Panc1 (cell line): ENCODE measurements around the gene CCL16. TPM values are rescaled to one million over a fixed set of nuclear protein-coding genes. Genes with fewer than 3 reads are reported as not detected.

Experiments used
- ATAC-seq: fragments of 200-7000 bp; cut with Tn5 transposase; 2 replicates; pipeline ENCODE4 v1.9.1; 2020; ENCODE audit warnings: mild to moderate bottlenecking, moderate library complexity
- BruUV-seq: library from RNA; stranded (reverse); fragments of 400-500 nt; replicated peaks from 2 replicates; lab custom pipeline; 2021; lab: Mats Ljungman, UMichigan
- CTCF ChIA-PET: fragments of 300-600 bp; sonication (Branson Sonifier 250); formaldehyde crosslinking; loops from one replicate; lab custom pipeline; 2022; ENCODE audit warnings: antibody characterized with exemption; lab: Charles Lee
- POLR2A ChIA-PET: fragments of 300-600 bp; sonication (Branson Sonifier 250); formaldehyde crosslinking; loops from one replicate; lab custom pipeline; 2022; ENCODE audit warnings: antibody characterized with exemption; lab: Charles Lee
- DNase-seq: peaks from one replicate; pipeline ENCODE4 v3.0.0-alpha.2; 2010; ENCODE audit warnings: low read depth, low spot score
- H3K27ac ChIP-seq: 2 replicates; pipeline ENCODE4 v1.5.1; 2011; ENCODE audit warnings: mild to moderate bottlenecking, low read length, inconsistent platforms
- H3K27me3 ChIP-seq: fragments of 200-500 bp; sonication (Bioruptor generic); 2 replicates; pipeline ENCODE4 v1.6.0; 2014; ENCODE audit warnings: low read length, inconsistent platforms; ENCODE audit not compliant: control insufficient read depth, insufficient read depth
- H3K36me3 ChIP-seq: fragments of 200-500 bp; sonication (Bioruptor generic); 2 replicates; pipeline ENCODE4 v1.5.1; 2014; ENCODE audit warnings: inconsistent platforms, mild to moderate bottlenecking, low read length, moderate library complexity; ENCODE audit not compliant: control insufficient read depth, insufficient read depth
- H3K4me1 ChIP-seq: 2 replicates; pipeline ENCODE4 v1.5.1; 2011; ENCODE audit warnings: inconsistent platforms, mild to moderate bottlenecking, low read length, moderate library complexity; ENCODE audit not compliant: control insufficient read depth, insufficient read depth
- H3K4me3 ChIP-seq, 2 experiments: 2 replicates each; pipeline ENCODE4 v1.5.1; 2011 to 2012; ENCODE audit warnings: low read depth in 2 of 2, low read length in 2 of 2, mild to moderate bottlenecking in 2 of 2, inconsistent platforms in 1 of 2, moderate library complexity in 1 of 2
- H3K9me3 ChIP-seq: fragments of 200-500 bp; sonication (Bioruptor generic); 2 replicates; pipeline ENCODE4 v1.5.1; 2014; ENCODE audit warnings: low read depth, mild to moderate bottlenecking, inconsistent platforms, low read length, moderate library complexity; ENCODE audit not compliant: control insufficient read depth, insufficient read depth
- CTCF ChIP-seq: fragments of 450-650 bp; IDR thresholded peaks from 2 replicates; pipeline ENCODE4 v1.5.1; 2017; ENCODE audit warnings: mild to moderate bottlenecking
- POLR2AphosphoS5 ChIP-seq: IDR thresholded peaks from 2 replicates; pipeline ENCODE4 v1.6.1; 2012; ENCODE audit warnings: mild to moderate bottlenecking, low read depth, low read length, moderate library complexity
- REST ChIP-seq, 2 experiments: IDR thresholded peaks; 2 replicates each; pipeline ENCODE4 v1.6.1; 2011 to 2012; ENCODE audit warnings: low read depth in 2 of 2, control low read depth in 1 of 2, low read length in 1 of 2, mild to moderate bottlenecking in 1 of 2, moderate library complexity in 1 of 2; ENCODE audit not compliant: insufficient read depth in 1 of 2
- SIN3A ChIP-seq: IDR thresholded peaks from 2 replicates; pipeline ENCODE4 v1.6.1; 2012; ENCODE audit warnings: low read depth, mild to moderate bottlenecking, low read length, moderate library complexity, borderline replicate concordance; ENCODE audit not compliant: insufficient read depth
- TCF7L2 ChIP-seq: IDR thresholded peaks from 2 replicates; pipeline ENCODE4 v1.6.1; 2011; ENCODE audit warnings: mild to moderate bottlenecking, low read depth, low read length, inconsistent platforms
- in situ Hi-C: cut with HindIII; loops from 2 replicates; pipeline ENCODE4 v1.10.0; 2016; ENCODE audit warnings: low sequenced_read_pairs, low pct_unique_long_range_greater_than_20kb
- intact Hi-C: fragments of 100-400 bp; cut with micrococcal nuclease; formaldehyde crosslinking; loops from one replicate; pipeline ENCODE4 v1.10.0; 2022; ENCODE audit not compliant: unreplicated experiment
- total RNA-seq: library from RNA; stranded (reverse); gene quantifications from one replicate; pipeline ENCODE4 v1.2.1, GENCODE V29; 2021; ENCODE audit not compliant: unreplicated experiment

Gene CCL16
- total RNA-seq, 1 experiment from 2014 or later = not detected

GRCh38 chr17:36001862-36002603 lies 20.7 kb upstream of the CCL16 start:
- ChIA-PET CTCF (interaction anchor here (1.4 to 1.8 kb wide), 2 partner anchors 33 to 70 kb away, joined by 4 to 6 read pairs; no protein-coding TSS in a partner anchor), POLR2A (no interaction called here)
- Histone ChIP-seq H3K27ac (no peak overlapping the region), H3K9me3 (no peaks in the 10 kb centered on the region), H3K4me1 (no peaks in the 10 kb centered on the region), H3K4me3 (no peak overlapping the region), H3K27me3 (no peaks in the 10 kb centered on the region), H3K36me3 (no peaks in the 10 kb centered on the region)
- no TSS peak for BruUV-seq
- no peak for ATAC-seq
- no peak for DNase-seq
- intact Hi-C loops = no loop called here
- in situ Hi-C loops = no loop called here
- TF ChIP-seq POLR2AphosphoS5 (no peak), SIN3A (no peak)

GRCh38 chr17:36001110-36001771 lies 19.9 kb upstream of the CCL16 start, which contains the start of gene CCL15:
Gene CCL15, minus strand, starts transcription at chr17:36001553. Its CDS starts 61 bp downstream, at chr17:36001492.
- no TSS peak for BruUV-seq
- DNase-seq = no peak
- Histone ChIP-seq H3K4me1 (no peaks in the 10 kb centered on the region), H3K9me3 (no peaks in the 10 kb centered on the region), H3K36me3 (no peaks in the 10 kb centered on the region), H3K27ac (no peak within 1 kb of the TSS), H3K27me3 (no peaks in the 10 kb centered on the region), H3K4me3 (no peak within 1 kb of the TSS)
- ATAC-seq = no peak
- POLR2A ChIA-PET = no interaction called here
- in situ Hi-C loops = no loop called here
- CTCF ChIA-PET = interaction anchor here (1.4 to 1.8 kb wide), 2 partner anchors 32 to 71 kb away, joined by 4 to 6 read pairs; no protein-coding TSS in a partner anchor
- TF ChIP-seq POLR2AphosphoS5 (no peak), TCF7L2 (no peak), SIN3A (no peak), CTCF (no peak), REST (IDR thresholded peaks at IDR 0.05; ENCODE audit: insufficient read depth in 1 of 2, low read depth in 2 of 2, low read length in 1 of 2) (no peak)
- intact Hi-C loops = no loop called here
